K562 (cell line): ENCODE results near the gene ZSCAN25. TPM values are rescaled to one million over a fixed set of nuclear protein-coding genes. Genes with fewer than 3 reads are reported as not detected.

Experiments used
- ARNT ChIP-seq, 2 experiments: fragments of 450-650 bp; IDR thresholded peaks; 2 replicates each; pipeline ENCODE4 v1.6.1; 2016; ENCODE audit warnings: mild to moderate bottlenecking in 1 of 2
- CBFA2T2 ChIP-seq: fragments of 450-650 bp; conservative IDR thresholded peaks from 2 replicates; pipeline ENCODE4 v1.6.1; 2017; ENCODE audit warnings: mild to moderate bottlenecking
- CBX2 ChIP-seq: fragments of 200-600 bp; sonication (generic); IDR thresholded peaks from one replicate; pipeline ENCODE4 v1.6.1; 2012; ENCODE audit warnings: mild to moderate bottlenecking, low read length, inconsistent platforms; ENCODE audit not compliant: insufficient read depth, poor library complexity, severe bottlenecking
- CCNT2 ChIP-seq: IDR thresholded peaks from 2 replicates; pipeline ENCODE4 v1.6.1; 2011; ENCODE audit warnings: borderline replicate concordance, low read depth, mild to moderate bottlenecking, moderate library complexity, mixed read lengths, low read length; ENCODE audit not compliant: insufficient read length; ENCODE audit errors: extremely low read depth
- EZH2 ChIP-seq: IDR thresholded peaks from 2 replicates; pipeline ENCODE4 v1.6.1; 2012; ENCODE audit warnings: low read depth, mild to moderate bottlenecking, inconsistent platforms, low read length, borderline replicate concordance
- GATAD2B ChIP-seq: fragments of 450-650 bp; IDR thresholded peaks from 2 replicates; pipeline ENCODE4 v1.6.1; 2017; ENCODE audit warnings: mild to moderate bottlenecking, borderline replicate concordance
- ILF3 ChIP-seq: fragments of 450-650 bp; IDR thresholded peaks from 2 replicates; pipeline ENCODE4 v1.6.1; 2018; ENCODE audit warnings: antibody characterized with exemption, mild to moderate bottlenecking, moderate library complexity, borderline replicate concordance
- RCOR1 ChIP-seq, 2 experiments: IDR thresholded peaks; 2 replicates each; pipeline ENCODE4 v1.6.1; 2012; ENCODE audit warnings: low read depth in 2 of 2, low read length in 2 of 2, borderline replicate concordance in 1 of 2, improper control_type of control experiment in 1 of 2
- SIN3A ChIP-seq, 2 experiments: fragments of 150-350 bp in 1 of 2; IDR thresholded peaks; 2 replicates each; pipeline ENCODE4 v1.6.1; 2011 to 2016; ENCODE audit warnings: borderline replicate concordance in 2 of 2, low read depth in 2 of 2, low read length in 2 of 2, mild to moderate bottlenecking in 2 of 2, moderate library complexity in 2 of 2; ENCODE audit not compliant: control insufficient read depth in 1 of 2
- SIRT6 ChIP-seq: IDR thresholded peaks from one replicate; pipeline ENCODE4 v1.6.1; 2012; ENCODE audit warnings: low read depth, mild to moderate bottlenecking, control low read depth, inconsistent platforms, low read length, moderate library complexity
- STAT5A ChIP-seq: IDR thresholded peaks from 2 replicates; pipeline ENCODE4 v1.6.1; 2012; ENCODE audit warnings: low read length, inconsistent platforms, borderline replicate concordance
- TCF7L2 ChIP-seq: fragments of 150-350 bp; IDR thresholded peaks from 2 replicates; pipeline ENCODE4 v1.6.1; 2016; ENCODE audit warnings: low read depth, mild to moderate bottlenecking, low read length, moderate library complexity
- WHSC1 ChIP-seq: IDR thresholded peaks from one replicate; pipeline ENCODE4 v1.6.1; 2012; ENCODE audit warnings: low read length, control low read depth, inconsistent platforms
- ZNF41 ChIP-seq: fragments of 250-450 bp; sonication (Bioruptor Pico); conservative IDR thresholded peaks from 2 replicates; pipeline ENCODE4 v1.4.0; 2020; ENCODE audit warnings: mild to moderate bottlenecking
- ZNF551 ChIP-seq: fragments of 250-450 bp; sonication (Bioruptor Pico); IDR thresholded peaks from 2 replicates; pipeline ENCODE4 v1.5.0; 2021; ENCODE audit warnings: mild to moderate bottlenecking, moderate library complexity
- ZNF717 ChIP-seq: fragments of 250-450 bp; sonication (Bioruptor Pico); IDR thresholded peaks from 2 replicates; pipeline ENCODE4 v1.5.0; 2021
- ZNF76 ChIP-seq: fragments of 250-450 bp; sonication (Bioruptor Pico); IDR thresholded peaks from 2 replicates; pipeline ENCODE4 v1.4.0; 2020; ENCODE audit warnings: mild to moderate bottlenecking, moderate library complexity, borderline replicate concordance
- polyA plus RNA-seq, 8 experiments: library from polyadenylated mRNA; depleted of rRNA in 4 of 8; stranded (reverse) in 5 of 8; unstranded in 3 of 8; fragments of >200 nt; fragmentation: Nextera tagmentation in 2 of 8; fragmentation: Illumina TruSeq in 1 of 8; extraction: Ambion mirVana in 2 of 8; extraction: Trizol in 1 of 8; gene quantifications; 2 replicates each; pipeline versions ENCODE4 v1.2.1 to v1.2.3, GENCODE V29; 2011 to 2014; ENCODE audit warnings: inconsistent platforms in 1 of 8, missing spikeins in 1 of 8
- total RNA-seq, 7 experiments: library from RNA; depleted of rRNA in 6 of 7; stranded (reverse); fragments of >200 nt in 6 of 7; fragmentation: Illumina TruSeq in 2 of 7; extraction: Trizol in 2 of 7; gene quantifications; 2 replicates each; pipeline versions ENCODE4 v1.2.1 to v1.2.3, GENCODE V29; 2011 to 2021; ENCODE audit warnings: low replicate concordance in 1 of 7
- TF ChIP-seq, protein P1 (sequence below): IDR thresholded peaks from 2 replicates; pipeline ENCODE4 v1.6.1; 2012; ENCODE audit warnings: low read depth, low read length, improper control_type of control experiment, borderline replicate concordance
- TF ChIP-seq, protein P2 (sequence below): sonication (generic); formaldehyde crosslinking; IDR thresholded peaks from 2 replicates; pipeline ENCODE4 v1.8.0; 2023; ENCODE audit warnings: missing genetic modification reagents, mild to moderate bottlenecking, borderline replicate concordance
- TF ChIP-seq, protein P3 (sequence below): sonication (generic); formaldehyde crosslinking; IDR thresholded peaks from 2 replicates; pipeline ENCODE4 v1.9.0; 2022; ENCODE audit warnings: mild to moderate bottlenecking, missing genetic modification reagents

The ZSCAN25 gene
- total and polyA plus RNA-seq, 9 of the 15 experiments (the other 6 are each of a cell fraction or from before 2014, with no cell fraction given), result 0.94 to 18.4 (median 12.8) TPM

DNA sequence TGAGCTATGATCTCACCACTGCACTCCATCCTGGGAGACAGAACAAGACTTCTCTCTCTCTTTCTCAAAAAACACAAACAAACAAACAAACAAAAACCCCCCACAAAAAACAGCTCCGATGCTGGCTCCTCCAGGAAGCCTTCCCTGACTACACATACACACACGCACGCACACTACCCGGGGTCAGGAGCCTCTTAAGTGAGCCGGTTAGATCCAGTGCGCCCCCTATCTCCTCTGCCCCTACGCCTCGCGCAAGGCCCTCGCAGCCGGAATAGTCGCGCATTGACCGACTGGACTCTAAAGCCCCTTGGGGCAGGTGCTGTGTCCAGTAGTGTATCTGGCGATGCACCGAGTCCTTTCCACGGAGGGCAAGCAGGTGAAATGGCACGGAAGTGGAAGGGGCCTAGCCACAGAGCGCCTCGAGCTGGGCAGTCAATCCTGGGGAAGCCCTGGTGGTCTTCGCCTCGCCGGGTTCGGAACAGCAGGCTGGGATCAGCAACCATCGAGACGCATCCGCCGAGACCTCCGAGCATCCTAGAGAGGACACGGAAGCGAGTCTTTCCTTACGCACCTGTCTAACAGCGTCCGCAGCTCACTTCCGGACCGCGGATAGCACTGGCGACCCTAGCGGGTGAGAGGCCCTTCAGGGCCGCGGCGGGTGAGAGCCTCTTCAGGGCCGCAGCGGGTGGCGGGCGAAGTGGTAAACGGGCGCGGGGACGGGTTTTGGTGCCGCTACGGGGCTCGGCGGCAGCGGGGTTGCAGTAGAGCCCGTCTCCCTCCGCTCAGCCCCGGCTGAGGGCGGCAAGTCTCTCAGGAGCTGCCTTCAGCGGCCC is at the start of gene ZSCAN25 (continued):
- TF ChIP-seq CCNT2, result peak; percentile 72
- TF ChIP-seq ILF3, result no peak; the same call in 1 of the 2 replicates
- TF ChIP-seq WHSC1, result no peak
- no peak for TF ChIP-seq CBFA2T2
- TF ChIP-seq GATAD2B, result peak; percentile 87; the same call in 1 of the 2 replicates
- no peak for TF ChIP-seq EZH2
- TF ChIP-seq ARNT (IDR thresholded peaks at IDR 0.05), result peak; percentile 89 to 94
- 0 out of 2 replicates have a peak, but pooled peaks have one; percentile 54 for TF ChIP-seq ZNF76 (CRISPR knock-in tag)
- TF ChIP-seq RCOR1 (IDR thresholded peaks at IDR 0.05; ENCODE audit: borderline replicate concordance in 1 of 2, low read depth in 2 of 2, low read length in 2 of 2), result peak; percentile 31 to 89
- TF ChIP-seq ZNF41, result no peak
- TF ChIP-seq CBX2, result no peak
- no peak for TF ChIP-seq TCF7L2
- peak; percentile 71 to 93; a peak in 3 of 4 replicates for TF ChIP-seq SIN3A (IDR thresholded peaks at IDR 0.05; ENCODE audit: borderline replicate concordance in 2 of 2, control insufficient read depth in 1 of 2, low read depth in 2 of 2, low read length in 2 of 2)
- TF ChIP-seq ZNF551 (CRISPR knock-in tag), result no peak
- TF ChIP-seq, protein P1, sequence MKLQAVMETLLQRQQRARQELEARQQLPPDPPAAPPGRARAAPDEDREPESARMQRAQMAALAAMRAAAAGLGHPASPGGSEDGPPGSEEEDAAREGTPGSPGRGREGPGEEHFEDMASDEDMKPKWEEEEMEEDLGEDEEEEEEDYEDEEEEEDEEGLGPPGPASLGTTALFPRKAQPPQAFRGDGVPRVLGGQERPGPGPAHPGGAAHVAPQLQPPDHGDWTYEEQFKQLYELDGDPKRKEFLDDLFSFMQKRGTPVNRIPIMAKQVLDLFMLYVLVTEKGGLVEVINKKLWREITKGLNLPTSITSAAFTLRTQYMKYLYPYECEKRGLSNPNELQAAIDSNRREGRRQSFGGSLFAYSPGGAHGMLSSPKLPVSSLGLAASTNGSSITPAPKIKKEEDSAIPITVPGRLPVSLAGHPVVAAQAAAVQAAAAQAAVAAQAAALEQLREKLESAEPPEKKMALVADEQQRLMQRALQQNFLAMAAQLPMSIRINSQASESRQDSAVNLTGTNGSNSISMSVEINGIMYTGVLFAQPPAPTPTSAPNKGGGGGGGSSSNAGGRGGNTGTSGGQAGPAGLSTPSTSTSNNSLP, result no peak
- no peak for TF ChIP-seq ZNF717 (CRISPR knock-in tag)
- TF ChIP-seq SIRT6, result no peak
- TF ChIP-seq, protein P2, sequence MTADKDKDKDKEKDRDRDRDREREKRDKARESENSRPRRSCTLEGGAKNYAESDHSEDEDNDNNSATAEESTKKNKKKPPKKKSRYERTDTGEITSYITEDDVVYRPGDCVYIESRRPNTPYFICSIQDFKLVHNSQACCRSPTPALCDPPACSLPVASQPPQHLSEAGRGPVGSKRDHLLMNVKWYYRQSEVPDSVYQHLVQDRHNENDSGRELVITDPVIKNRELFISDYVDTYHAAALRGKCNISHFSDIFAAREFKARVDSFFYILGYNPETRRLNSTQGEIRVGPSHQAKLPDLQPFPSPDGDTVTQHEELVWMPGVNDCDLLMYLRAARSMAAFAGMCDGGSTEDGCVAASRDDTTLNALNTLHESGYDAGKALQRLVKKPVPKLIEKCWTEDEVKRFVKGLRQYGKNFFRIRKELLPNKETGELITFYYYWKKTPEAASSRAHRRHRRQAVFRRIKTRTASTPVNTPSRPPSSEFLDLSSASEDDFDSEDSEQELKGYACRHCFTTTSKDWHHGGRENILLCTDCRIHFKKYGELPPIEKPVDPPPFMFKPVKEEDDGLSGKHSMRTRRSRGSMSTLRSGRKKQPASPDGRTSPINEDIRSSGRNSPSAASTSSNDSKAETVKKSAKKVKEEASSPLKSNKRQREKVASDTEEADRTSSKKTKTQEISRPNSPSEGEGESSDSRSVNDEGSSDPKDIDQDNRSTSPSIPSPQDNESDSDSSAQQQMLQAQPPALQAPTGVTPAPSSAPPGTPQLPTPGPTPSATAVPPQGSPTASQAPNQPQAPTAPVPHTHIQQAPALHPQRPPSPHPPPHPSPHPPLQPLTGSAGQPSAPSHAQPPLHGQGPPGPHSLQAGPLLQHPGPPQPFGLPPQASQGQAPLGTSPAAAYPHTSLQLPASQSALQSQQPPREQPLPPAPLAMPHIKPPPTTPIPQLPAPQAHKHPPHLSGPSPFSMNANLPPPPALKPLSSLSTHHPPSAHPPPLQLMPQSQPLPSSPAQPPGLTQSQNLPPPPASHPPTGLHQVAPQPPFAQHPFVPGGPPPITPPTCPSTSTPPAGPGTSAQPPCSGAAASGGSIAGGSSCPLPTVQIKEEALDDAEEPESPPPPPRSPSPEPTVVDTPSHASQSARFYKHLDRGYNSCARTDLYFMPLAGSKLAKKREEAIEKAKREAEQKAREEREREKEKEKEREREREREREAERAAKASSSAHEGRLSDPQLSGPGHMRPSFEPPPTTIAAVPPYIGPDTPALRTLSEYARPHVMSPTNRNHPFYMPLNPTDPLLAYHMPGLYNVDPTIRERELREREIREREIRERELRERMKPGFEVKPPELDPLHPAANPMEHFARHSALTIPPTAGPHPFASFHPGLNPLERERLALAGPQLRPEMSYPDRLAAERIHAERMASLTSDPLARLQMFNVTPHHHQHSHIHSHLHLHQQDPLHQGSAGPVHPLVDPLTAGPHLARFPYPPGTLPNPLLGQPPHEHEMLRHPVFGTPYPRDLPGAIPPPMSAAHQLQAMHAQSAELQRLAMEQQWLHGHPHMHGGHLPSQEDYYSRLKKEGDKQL (CRISPR knock-in tag), result no peak; the same call in 1 of the 2 replicates
- TF ChIP-seq STAT5A, result peak; percentile 61; the same call in 1 of the 2 replicates
- TF ChIP-seq, protein P3, sequence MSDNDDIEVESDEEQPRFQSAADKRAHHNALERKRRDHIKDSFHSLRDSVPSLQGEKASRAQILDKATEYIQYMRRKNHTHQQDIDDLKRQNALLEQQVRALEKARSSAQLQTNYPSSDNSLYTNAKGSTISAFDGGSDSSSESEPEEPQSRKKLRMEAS (CRISPR knock-in tag), result peak; percentile 88
